HG02798 (cell line): ENCODE results near the gene EMC1.
A peak's percentile ranks its signal among the peaks of the same experiment; 100 is the strongest.
"Not testable (repeated sequence)": the region's sequence is repeated elsewhere in the genome, so short reads cannot be mapped to it uniquely, and the experiment has no call there.

ENCODE experiments used
- ATAC-seq: cut with Tn5 transposase; IDR thresholded peaks from one replicate; pipeline ENCODE4 v1.9.1; 2021; ENCODE audit warnings: mild to moderate bottlenecking; ENCODE audit not compliant: unreplicated experiment, poor library complexity

The EMC1 gene

DNA sequence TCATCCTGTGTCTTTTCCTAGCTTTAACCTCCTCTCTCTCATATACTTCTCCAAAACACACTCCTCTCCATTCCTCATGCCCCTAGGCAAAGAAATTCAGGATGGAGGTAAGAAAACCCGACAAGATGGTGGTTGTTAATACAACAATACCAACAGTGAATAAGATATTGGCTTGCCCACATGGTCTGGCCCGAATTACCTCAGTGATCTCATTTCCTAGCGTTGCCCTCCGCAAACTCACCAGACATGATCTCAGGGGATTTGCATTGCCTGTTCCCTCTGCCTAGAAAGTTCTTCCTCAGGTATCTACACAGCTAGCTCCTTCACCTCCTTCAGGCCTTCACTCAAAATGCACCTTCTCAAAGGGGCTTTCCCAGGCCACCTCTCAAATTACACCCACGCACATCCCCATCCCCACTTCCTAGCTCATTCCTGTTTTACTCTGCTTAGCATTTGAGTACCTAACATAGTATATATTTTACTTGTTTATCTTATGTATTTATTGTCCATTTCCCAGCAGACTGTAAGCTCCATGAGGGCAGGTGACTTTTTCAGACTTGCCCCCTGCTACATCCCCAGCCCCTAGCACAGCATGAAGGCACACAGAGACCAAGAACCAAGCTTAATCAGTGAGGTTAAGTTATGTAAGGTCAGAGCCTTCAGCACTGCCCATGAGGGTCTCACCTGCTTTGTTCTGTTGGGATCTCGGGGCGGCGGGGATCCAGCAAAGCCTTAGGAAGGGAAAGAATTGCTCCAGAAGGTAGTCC, 31.1 kb downstream of the EMC1 start:
- ATAC-seq: no peak

DNA sequence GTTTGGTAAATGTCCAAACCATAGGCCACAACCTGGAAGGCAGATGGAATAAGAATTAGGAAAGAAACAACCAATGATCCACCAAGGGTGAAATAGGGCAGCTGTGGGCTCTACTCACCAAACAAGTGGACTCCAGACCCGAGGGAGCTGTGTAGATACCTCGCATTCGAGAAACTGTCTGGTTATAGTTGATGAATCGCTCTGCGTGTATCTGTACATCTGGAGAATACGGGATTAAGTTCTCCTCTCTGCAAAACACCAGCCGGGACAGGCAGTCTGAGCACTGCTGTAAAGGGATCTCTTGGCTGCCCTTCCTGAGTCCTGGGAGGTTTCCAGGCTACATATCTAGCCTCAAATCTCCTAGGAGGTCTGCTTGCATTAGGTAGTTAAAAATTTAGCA, 31.9 kb downstream of the EMC1 start:
- ATAC-seq: no peak

DNA sequence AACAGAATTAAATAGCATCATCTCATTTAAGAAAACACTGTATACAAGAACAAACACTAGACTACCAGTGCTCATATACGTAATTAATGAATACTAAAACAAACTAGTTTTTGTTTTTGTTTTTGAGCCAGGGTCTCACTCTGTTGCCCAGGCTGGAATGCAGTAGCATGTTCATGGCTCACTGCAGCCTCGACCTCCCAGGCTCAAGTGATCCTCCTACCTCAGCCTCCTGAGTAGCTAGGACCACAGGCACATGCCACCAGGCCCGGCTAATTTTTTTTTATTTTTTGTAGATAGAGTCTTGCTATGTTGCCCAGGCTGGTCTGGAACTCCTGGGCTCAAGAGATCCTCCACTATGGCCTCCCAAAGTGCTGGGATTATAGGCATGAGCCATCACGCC, 34.7 kb downstream of the EMC1 start:
- ATAC-seq: not testable (repeated sequence)

DNA sequence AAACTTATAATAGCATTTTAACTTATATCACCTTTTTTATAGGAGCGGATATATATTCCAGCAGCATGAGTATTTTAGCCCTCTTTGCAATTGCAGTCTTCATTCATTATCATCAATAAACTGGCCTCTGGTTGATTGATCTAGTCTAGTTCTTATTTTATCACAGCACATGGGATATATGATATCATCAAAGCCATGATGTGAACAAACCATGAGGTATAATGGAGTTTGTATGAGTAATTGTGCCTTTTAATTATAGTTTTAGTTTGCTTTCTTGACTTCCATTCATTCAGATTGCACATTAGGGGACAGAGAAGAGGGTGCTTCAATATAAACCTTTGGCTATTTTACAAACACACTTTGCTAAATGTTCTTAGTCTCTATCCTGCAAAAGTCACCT, 37.7 kb downstream of the EMC1 start:
- no peak for ATAC-seq

DNA sequence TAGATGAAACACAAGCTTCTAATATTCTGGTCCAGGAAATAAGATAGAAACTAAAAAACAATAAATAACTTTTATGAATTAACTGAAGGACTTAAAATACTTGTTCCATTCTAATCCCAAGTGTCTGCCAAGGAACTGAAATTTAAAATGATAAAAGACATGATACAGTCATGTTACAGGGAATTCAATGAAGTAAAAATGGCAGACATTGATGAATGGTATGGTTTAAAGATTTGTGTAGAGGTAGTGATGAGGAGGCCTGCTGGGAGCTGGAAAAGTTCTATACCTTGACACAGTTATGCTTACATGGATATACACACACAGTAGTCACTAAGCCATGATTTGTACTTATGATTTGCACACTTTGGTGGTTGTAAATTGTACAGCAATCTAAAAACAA, 39.2 kb downstream of the EMC1 start:
- no peak for ATAC-seq

DNA sequence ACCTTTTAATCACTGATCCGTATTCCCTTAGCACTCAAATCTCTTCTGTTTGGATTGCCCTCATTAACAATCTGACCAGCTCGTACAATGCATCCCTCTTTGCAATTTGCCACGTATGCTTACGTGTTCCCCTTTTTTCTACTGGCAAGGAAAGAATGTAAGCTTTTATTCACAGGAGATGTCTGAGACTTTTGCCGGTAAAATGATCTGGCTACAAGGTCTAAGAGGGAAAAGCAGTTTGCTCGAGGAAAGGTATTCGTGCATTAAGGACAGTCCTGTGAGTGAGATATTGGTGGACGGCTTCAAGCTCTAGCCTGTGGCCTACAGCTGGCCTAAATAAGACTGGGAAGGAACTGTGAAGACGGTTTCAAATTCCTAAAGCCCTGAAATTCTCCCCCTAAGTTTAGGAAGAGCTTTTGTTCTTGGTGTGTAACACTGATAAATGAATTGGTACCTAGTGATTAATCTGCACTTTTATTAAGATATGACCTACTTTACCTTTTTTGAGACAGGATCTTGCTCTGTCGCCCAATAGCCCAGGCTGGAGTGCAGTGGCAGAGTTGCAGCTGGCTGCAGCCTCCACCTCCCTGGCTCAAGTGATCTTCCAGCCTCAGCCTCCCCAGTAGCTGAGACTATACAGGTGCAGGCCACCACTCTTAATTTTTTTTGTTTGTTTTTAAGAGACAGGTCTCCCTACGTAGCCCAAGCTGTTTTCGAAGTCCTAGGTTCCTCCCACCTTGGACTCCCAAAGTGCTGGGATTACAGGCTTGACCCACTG, 40.4 kb downstream of the EMC1 start:
- ATAC-seq: no peak

DNA sequence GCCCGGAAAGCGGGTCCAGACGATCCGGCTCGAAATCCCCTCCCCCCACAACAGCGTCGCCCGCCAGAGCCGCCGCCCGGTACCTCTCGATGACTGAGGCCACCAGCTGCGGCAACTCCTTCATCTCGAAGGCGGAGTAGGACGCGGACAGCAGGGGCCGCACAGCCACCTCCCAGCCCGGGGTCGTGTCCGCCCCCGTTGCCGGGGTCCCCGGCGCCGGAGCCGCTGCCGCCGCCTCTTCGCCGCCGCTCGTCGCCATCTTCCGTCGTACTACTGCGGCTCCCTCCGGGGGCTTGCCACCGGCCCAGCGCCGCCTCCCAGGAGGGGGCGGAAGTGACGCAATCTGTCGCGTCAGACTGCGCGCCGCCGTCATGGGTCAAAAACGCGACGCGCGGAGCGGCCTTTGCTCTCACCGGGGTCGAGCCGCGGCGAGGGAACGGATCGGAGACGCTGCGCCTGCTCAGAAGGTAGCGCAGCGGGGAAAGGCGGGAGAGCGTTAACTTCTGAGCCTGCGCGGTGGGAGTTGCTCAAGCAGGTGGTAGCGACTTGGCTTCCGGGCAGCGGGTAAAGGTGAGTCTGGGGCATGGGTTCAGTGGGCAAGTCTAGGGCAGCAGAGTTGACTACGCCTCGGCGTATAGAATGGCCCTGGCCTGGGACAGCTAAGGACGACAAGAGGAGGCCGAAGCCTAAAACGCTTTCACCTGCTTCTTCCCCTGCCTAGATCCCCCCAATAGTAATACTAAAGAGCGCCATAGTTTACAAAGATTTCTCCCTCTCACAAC, 41.1 kb downstream of the EMC1 start, which contains the start of gene UBR4:
TSS of gene UBR4 (minus strand) at position 277 of the 782 bp plus-strand sequence. CDS start at position 259, 18 bp downstream.
- ATAC-seq: peak; percentile 94

DNA sequence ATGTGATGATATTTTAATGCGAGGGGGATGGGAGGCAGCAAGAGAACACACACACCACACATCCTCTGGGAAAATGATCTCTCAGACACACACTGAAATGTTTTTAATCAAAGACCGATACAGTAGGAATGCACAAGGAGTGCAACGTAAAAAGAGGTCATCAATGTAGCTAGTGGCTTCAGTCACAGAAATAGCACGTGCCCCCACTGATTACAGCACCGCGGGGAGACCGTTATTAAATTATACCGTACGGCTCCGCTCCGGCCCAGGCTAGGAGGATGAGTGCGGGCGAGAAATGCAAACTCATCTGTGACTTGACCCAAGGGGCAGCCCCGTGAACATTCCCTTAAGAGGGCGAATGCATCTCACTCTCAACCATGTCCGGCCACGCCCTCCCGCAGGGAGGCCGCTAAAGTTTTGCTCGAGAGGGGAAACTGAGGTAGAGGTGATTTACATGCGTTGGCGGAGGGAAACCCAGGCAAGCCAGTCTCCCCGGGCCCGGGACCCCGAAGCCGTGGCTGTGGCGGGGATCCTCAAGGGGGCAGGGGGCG, 41.8 kb downstream of the EMC1 start:
- ATAC-seq: peak; percentile 41

DNA sequence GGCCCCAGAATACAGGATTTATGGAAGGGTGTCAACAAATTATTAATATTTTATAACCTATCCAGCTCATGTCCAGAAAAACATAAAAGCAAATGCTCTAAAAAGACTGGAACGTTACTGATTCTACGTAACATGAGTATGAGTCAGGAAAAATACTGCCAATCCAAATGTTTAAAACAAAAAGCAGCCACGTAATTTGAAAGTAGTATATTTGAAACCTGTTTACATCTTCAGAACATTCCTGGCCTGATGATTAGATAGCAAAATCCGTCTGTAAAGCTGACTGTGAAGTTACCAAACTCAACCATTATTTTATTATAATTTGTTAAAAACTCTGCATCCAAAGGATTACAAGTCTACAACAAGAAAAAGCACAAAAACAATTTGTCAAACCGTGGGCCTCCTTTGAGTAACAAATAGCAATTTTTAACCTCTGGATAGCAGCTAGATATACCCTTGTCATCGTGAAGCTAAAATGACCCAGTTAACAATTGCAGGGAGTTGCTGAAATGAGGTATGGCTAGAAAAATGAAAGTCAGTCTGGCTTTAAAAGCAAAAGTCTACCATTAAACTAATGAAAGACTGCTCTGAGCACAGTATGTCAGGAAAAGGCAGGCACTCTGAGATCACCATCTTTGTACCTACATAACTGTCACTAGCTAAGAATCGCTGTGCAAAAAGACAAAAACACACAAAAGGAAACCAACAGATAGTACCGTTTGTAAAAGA, 42.5 kb downstream of the EMC1 start:
- no peak for ATAC-seq

DNA sequence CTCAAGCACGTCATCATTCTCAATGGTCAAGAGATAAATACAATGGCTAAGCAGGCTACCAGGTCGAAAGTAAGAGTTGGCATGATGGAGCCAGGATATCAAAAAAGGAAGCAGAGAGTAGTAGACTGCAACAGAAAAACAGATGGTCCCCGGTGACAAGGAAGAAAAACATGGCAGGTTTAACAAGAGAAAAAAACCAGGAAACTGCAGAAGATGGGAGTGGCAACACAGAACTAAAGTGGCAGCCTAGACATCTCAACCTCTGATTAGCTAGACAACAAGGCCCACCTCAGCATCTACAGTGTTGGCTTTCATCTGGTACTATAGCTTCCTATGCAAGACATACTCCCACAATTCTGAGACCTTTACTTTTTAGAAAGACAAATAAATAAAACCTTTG, 44.4 kb downstream of the EMC1 start:
- ATAC-seq: no peak

DNA sequence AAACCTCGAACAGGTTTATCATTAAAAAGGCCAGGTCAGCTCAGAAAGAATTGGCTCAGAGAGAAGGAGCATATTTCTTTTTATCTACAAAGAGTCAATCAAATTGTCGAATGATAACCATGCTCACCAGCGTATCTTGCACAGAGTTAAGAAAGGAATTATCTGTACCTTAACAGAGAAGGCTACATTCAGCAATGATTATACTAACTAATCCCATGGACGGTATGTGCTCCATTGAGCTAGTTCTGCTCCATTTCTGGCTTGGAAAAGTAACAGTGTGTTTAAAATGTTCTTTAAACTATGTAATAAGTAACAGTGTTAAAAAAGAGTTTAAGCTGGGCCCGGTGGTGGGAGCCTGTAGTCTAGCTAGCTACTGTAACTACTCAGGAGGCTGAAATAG, 45.5 kb downstream of the EMC1 start:
- ATAC-seq: no peak

DNA sequence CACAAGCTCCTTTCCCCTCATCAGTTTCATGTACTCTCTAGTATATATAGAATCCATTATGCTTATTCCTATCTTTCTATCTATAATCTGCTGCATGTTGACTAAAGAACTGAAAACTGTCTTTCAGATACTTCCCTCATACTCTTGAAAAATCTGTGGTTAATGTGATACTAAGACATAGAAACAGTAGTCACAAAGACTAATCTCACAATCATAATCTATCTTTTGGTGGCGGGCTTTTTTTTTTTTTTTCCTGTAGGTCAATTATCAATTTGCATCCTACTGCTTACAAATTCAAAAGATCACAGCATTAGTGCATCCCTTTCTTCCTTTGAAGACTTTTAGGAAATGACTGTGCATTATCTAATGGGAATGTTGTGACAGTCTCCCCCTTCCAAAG, 45.9 kb downstream of the EMC1 start:
- ATAC-seq: no peak

DNA sequence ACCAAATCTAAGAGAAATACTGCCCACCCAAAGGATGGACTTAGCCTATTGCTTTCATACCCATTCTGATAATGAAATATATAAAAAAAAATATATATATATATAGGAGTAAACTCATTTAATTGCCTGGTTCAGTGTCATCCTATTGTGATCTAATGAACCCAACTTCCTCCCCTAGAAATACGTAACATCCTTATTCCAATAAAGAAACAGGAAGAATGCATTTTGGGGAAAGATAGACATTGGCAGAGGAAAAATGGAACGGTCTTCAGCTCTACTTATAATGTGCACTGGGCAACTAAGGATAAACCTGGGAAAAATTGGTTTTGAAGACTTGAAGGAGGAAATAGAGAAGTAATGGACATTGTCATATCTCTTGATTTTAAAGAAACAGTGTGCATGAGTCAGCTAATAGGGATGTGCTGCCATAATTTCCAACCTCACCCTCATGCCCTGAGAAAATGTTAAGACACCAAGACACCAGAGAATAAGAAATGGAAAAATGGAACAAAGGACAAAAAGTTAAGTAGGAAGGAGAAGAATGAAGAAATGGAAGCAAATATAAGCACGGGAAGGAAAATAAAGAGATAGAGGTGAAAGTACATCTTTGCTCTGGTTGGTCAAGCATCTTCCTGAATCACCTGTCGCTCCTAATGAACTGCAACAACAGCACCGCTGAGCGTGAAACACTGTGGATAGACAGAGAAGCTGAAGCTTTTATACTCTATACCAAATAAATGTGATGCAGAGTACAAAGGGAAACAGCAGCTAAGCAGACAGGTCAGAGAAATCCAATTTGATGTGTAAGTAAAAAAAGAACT, 46.7 kb downstream of the EMC1 start:
- no peak for ATAC-seq

DNA sequence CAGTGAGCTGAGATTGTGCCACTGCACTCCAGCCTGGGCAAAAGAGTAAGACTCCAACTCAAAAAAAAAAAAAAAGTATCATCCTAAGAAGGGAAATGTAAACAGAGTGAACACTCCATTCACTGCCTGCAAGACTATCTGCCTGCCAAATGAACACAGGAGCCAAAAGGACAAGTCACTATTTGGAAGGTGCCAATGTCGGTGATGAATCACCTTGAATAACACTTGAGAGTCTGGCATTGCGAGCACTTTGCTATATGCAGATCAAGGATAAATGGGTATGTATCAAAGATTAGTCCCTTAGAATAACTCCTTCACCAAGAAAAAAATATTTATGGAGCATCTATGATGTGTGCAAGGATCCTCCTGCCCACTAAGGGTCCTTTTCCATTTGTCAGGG, 47.9 kb downstream of the EMC1 start:
- no peak for ATAC-seq

DNA sequence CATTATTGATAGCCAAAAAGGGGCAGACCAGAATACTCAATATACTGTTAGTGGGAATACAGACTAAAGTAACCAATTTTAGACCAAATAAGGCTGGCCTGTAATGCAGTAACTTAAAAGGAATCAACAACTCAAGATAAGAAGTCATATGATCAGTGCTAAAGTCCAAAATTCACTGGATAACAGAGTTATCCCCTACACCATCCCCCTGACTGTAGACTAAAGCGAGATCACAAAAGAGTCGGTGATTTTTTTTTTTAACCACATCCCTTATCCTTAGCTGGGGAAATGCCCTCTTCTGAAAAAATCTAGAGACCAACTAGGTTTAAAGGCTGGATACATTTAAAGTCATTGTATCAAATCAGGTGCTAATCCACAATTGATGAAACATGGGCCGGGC, 48.9 kb downstream of the EMC1 start:
- no peak for ATAC-seq

DNA sequence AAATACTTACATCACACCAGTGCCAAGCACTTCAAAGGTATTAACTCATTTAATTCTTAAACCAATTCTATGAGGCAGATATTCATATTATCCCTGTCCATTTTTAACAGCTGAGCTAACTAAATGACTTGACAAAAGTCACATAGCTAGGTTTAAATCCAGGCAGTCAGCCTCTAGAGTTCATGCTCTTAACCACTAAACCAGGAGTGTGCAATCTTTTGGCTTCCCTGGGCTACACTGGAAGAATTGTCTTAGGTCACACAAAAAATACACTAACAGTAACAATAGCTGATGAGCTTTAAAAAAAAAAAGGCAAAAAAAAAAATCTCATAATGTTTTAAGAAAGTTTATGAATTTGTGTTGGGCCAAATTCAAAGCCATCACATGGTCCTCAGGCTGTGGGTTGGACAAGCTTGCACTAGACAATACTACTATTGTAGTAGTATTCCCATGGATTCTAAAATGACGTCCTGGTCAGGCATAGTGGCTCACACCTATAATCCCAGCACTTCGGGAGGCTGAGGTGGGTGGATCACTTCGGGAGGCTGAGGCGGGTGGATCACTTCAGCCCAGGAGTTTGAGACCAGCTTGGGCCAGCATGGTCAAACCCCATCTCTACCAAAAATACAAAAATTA, 51.2 kb downstream of the EMC1 start:
- ATAC-seq: no peak

DNA sequence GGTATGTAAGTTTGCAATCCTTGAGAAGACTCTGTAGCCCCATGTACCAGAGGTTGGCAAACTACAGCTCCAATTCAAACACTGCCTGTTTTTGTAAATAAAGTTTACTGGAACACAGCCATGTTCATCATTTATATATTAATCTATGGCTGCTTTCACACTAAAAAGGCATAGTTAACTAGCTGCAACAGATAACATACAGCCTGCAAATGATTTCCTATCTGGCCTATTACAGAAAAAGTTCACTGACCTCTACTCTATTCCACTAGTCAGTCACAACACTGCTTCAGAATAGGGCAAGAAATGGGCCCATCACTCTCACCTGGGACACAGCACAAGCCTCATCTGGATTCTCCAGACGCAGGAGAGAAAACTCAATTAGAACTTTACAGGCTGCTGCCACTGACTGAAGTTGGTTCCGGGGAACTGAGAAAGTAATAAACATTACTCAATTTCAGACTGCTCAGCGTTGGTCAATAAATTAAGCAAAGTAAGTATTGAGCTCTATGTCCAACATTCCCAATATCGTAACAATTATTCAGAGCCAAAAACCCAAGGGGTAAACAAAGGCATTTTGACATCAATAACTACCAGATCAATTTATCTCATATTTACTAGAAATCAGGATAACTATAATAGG, 51.9 kb downstream of the EMC1 start:
- no peak for ATAC-seq

DNA sequence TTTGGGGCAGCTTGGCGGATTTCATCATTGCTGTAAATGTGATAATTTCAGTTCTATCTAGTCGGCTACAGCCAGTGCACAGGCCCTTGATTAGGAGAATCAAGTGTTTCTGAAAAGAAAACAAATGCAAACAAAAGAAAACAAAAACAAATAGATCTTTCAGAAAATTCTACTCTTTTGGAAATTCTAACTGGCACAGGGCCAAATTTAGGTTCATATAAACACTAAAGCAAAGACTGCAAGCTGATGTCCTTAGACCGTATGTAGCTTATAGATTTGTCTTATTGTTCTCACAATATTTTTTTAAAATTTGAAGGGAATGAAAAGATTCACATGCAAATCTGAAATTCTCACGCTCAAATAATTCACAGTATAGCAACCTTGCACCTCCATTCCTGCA, 52.5 kb downstream of the EMC1 start:
- ATAC-seq: no peak
